ENCODE results near the gene GRID1. TPM values are rescaled to one million over a fixed set of nuclear protein-coding genes. Genes with fewer than 3 reads are reported as not detected.

Gene GRID1
- total and polyA plus RNA-seq, 9 of the 15 experiments (the other 6 are each of a cell fraction or from before 2014, with no cell fraction given): 0.01 to 7.2 (median 1.2) TPM

- TF ChIP-seq U2AF1 (optimal IDR thresholded peaks at IDR 0.05; ENCODE audit: low read depth, low read length) (no peak), RNF2 (IDR thresholded peaks at IDR 0.05) (no peak), AFF1 (IDR thresholded peaks at IDR 0.05; ENCODE audit: low read depth in 1 of 2, partially characterized antibody in 2 of 2) (no peak)
Observed at GRCh38 chr10:86226781-86227201, 139.8 kb downstream of the GRID1 start (continued).

- no peak overlapping the region for H3K9ac ChIP-seq (ENCODE audit: insufficient read depth in 1 of 2, low read depth in 2 of 2, low read length in 2 of 2)
- intact Hi-C loops (cut with micrococcal nuclease): no loop called here
- POLR2A ChIA-PET: no interaction called here
- H3K9me1 ChIP-seq (ENCODE audit: control insufficient read depth, insufficient read depth, low read length): no peaks in the 10 kb centered on the region
- no peaks in the 10 kb centered on the region for H3K9me3 ChIP-seq (replicated peaks; ENCODE audit: control insufficient read depth, insufficient read depth, low read depth, low read length)
- CTCF ChIA-PET (ENCODE audit: low intra/inter-chr PET ratio): no interaction called here
- no peak for FAIRE-seq
- H3K4me2 ChIP-seq (ENCODE audit: insufficient read depth, low read length): no peak overlapping the region
- H3K4me3 ChIP-seq: no peak overlapping the region
- 26% methylated on average over 4 of the region's 8 CpGs for WGBS (ENCODE audit: insufficient coverage, low coverage, missing lambda C conversion rate)
- in situ Hi-C loops (cut with MboI): no loop called here
- no peak for ATAC-seq
- no peaks in the 10 kb centered on the region for H3K79me2 ChIP-seq (ENCODE audit: control insufficient read depth, insufficient read depth, low read length)
- no peaks in the 10 kb centered on the region for H3K27me3 ChIP-seq (ENCODE audit: control insufficient read depth in 2 of 2, insufficient read depth in 2 of 2, low read length in 2 of 2)
- no TSS peak for BruUV-seq (replicated peaks)
- H4K20me1 ChIP-seq (replicated peaks; ENCODE audit: control insufficient read depth, insufficient read depth, low read length): no peaks in the 10 kb centered on the region
- no peaks in the 10 kb centered on the region for H3K36me3 ChIP-seq (ENCODE audit: control insufficient read depth, insufficient read depth, low read length)
- no peak for DNase-seq (ENCODE audit: extremely low read depth in 1 of 4, low spot score in 3 of 4)
- no peak for TF ChIP-seq DMBX1 (CRISPR knock-in tag; IDR thresholded peaks at IDR 0.05; ENCODE audit: borderline replicate concordance)
- TF ChIP-seq CHCHD3 (CRISPR knock-in tag; IDR thresholded peaks at IDR 0.05): no peak
- TF ChIP-seq NBN (IDR thresholded peaks at IDR 0.05; ENCODE audit: low read depth): no peak
- TF ChIP-seq ZFP91 (CRISPR knock-in tag; IDR thresholded peaks at IDR 0.05): no peak
- H3K4me1 ChIP-seq (replicated peaks in 1 of 2; ENCODE audit: control insufficient read depth in 2 of 2, insufficient read depth in 2 of 2, low read length in 2 of 2): no peaks in the 10 kb centered on the region
- H3K27ac ChIP-seq (ENCODE audit: extremely low read depth, low read depth, low read length): no peak overlapping the region
- H2AFZ ChIP-seq (ENCODE audit: low read depth, low read length): no peak overlapping the region
Observed at GRCh38 chr10:86226016-86226415, 140.6 kb downstream of the GRID1 start.
